ENCODE data around the gene SLC4A2. TPM values are rescaled to one million over a fixed set of nuclear protein-coding genes. Genes with fewer than 3 reads are reported as not detected.

SLC4A2 gene
- total RNA-seq, 1 donor from 2014 or later: 371 TPM

GRCh38 chr7:151123822-151124464, 64.6 kb downstream of the SLC4A2 start:
- DNase-seq (ENCODE audit: low spot score): no peak
- TF ChIP-seq CTCF (IDR thresholded peaks at IDR 0.05): peak; percentile 97
- H3K36me3 Mint-ChIP-seq (ENCODE audit: low read depth): peaks cover 37% of the 10 kb centered on the region
- peaks cover 9% of the 10 kb centered on the region for H3K4me1 Mint-ChIP-seq (ENCODE audit: low read depth)
- no peak overlapping the region for H3K4me3 Mint-ChIP-seq (ENCODE audit: unreplicated experiment)
- no peaks in the 10 kb centered on the region for H3K9me3 Mint-ChIP-seq (ENCODE audit: low read depth)
- H3K27ac Mint-ChIP-seq (ENCODE audit: unreplicated experiment): no peak overlapping the region
- H3K27me3 Mint-ChIP-seq (ENCODE audit: low read depth): no peaks in the 10 kb centered on the region

GRCh38 chr7:151124481-151124880, 65.1 kb downstream of the SLC4A2 start:
- no peak for DNase-seq (ENCODE audit: low spot score)

GRCh38 chr7:151124899-151125399, 65.6 kb downstream of the SLC4A2 start:
- H3K4me1 Mint-ChIP-seq (ENCODE audit: low read depth): peaks cover 9% of the 10 kb centered on the region
- DNase-seq (ENCODE audit: low spot score): no peak
- H3K9me3 Mint-ChIP-seq (ENCODE audit: low read depth): no peaks in the 10 kb centered on the region
- no peak for TF ChIP-seq CTCF (IDR thresholded peaks at IDR 0.05)
- H3K4me3 Mint-ChIP-seq (ENCODE audit: unreplicated experiment): no peak overlapping the region
- H3K27ac Mint-ChIP-seq (ENCODE audit: unreplicated experiment): no peak overlapping the region
- H3K36me3 Mint-ChIP-seq (ENCODE audit: low read depth): peaks cover 32% of the 10 kb centered on the region
- H3K27me3 Mint-ChIP-seq (ENCODE audit: low read depth): no peaks in the 10 kb centered on the region

More at GRCh38 chr7:151124481-151124880, 65.1 kb downstream of the SLC4A2 start:
- H3K9me3 Mint-ChIP-seq (ENCODE audit: low read depth): no peaks in the 10 kb centered on the region
- peaks cover 9% of the 10 kb centered on the region for H3K4me1 Mint-ChIP-seq (ENCODE audit: low read depth)
- TF ChIP-seq CTCF (IDR thresholded peaks at IDR 0.05): no peak
- H3K4me3 Mint-ChIP-seq (ENCODE audit: unreplicated experiment): no peak overlapping the region
- no peaks in the 10 kb centered on the region for H3K27me3 Mint-ChIP-seq (ENCODE audit: low read depth)
- no peak overlapping the region for H3K27ac Mint-ChIP-seq (ENCODE audit: unreplicated experiment)
- H3K36me3 Mint-ChIP-seq (ENCODE audit: low read depth): peaks cover 33% of the 10 kb centered on the region

- Mint-ChIP-seq H3K36me3 (ENCODE audit: low read depth) (peaks cover 32% of the 10 kb centered on the region), H3K27me3 (ENCODE audit: low read depth) (no peaks in the 10 kb centered on the region), H3K9me3 (ENCODE audit: low read depth) (no peaks in the 10 kb centered on the region), H3K27ac (ENCODE audit: unreplicated experiment) (no peak overlapping the region), H3K4me1 (ENCODE audit: low read depth) (peaks cover 9% of the 10 kb centered on the region), H3K4me3 (ENCODE audit: unreplicated experiment) (peak overlapping the region; percentile 58)
- no peak for DNase-seq (ENCODE audit: low spot score)
- peak; percentile 21 for TF ChIP-seq CTCF (IDR thresholded peaks at IDR 0.05)
Measured at GRCh38 chr7:151125470-151125845, 66.1 kb downstream of the SLC4A2 start.

- peaks cover 9% of the 10 kb centered on the region for H3K4me1 Mint-ChIP-seq (ENCODE audit: low read depth)
- DNase-seq (ENCODE audit: low spot score): no peak
- H3K9me3 Mint-ChIP-seq (ENCODE audit: low read depth): no peaks in the 10 kb centered on the region
- H3K27me3 Mint-ChIP-seq (ENCODE audit: low read depth): no peaks in the 10 kb centered on the region
- H3K4me3 Mint-ChIP-seq (ENCODE audit: unreplicated experiment): peak overlapping the region; percentile 58
- no peak overlapping the region for H3K27ac Mint-ChIP-seq (ENCODE audit: unreplicated experiment)
- TF ChIP-seq CTCF (IDR thresholded peaks at IDR 0.05): no peak
- peaks cover 27% of the 10 kb centered on the region for H3K36me3 Mint-ChIP-seq (ENCODE audit: low read depth)
Measured at GRCh38 chr7:151125846-151126481, 66.6 kb downstream of the SLC4A2 start.

Other genes starting within 250 kb of the SLC4A2 start
- not detected in 3 replicates for gene AOC1, start 207.1 kb upstream of the SLC4A2 start, total RNA-seq
- gene KCNH2, start 81.3 kb upstream of the SLC4A2 start, total RNA-seq: 0.19 to 0.33 TPM (median 0.30 TPM) in 3 replicates
- gene NOS3, start 68.6 kb upstream of the SLC4A2 start, total RNA-seq: not detected in 3 replicates
- gene ATG9B, start 35.1 kb upstream of the SLC4A2 start, total RNA-seq: 1.5 to 1.6 TPM in 2 of 3 replicates, not detected in the other
- 30.2 to 45.7 TPM (median 32.1 TPM) in 3 replicates for gene ABCB8, start 31.1 kb upstream of the SLC4A2 start, total RNA-seq
- gene ASIC3, start 11.1 kb upstream of the SLC4A2 start, total RNA-seq: 2.2 to 4.9 TPM (median 2.4 TPM) in 3 replicates
- gene CDK5, start 1.7 kb upstream of the SLC4A2 start, total RNA-seq: 23.9 to 25.4 TPM (median 24.0 TPM) in 3 replicates
- gene FASTK, start 21.2 kb downstream of the SLC4A2 start, total RNA-seq: 83.8 to 146 TPM (median 94.0 TPM) in 3 replicates
- 31.2 to 43.2 TPM (median 33.2 TPM) in 3 replicates for gene TMUB1, start 23.9 kb downstream of the SLC4A2 start, total RNA-seq
- gene AGAP3, start 26.9 kb downstream of the SLC4A2 start, total RNA-seq: 77.8 to 116 TPM (median 91.4 TPM) in 3 replicates
- not detected in 3 replicates for gene GBX1, start 108.1 kb downstream of the SLC4A2 start, total RNA-seq
- gene ASB10, start 127.7 kb downstream of the SLC4A2 start, total RNA-seq: not detected in 3 replicates
- not detected in 3 replicates for gene H2BK1, start 150.9 kb downstream of the SLC4A2 start, total RNA-seq
- gene ABCF2, start 167.6 kb downstream of the SLC4A2 start, total RNA-seq: 35.8 to 42.2 TPM (median 37.7 TPM) in 3 replicates
- gene CHPF2, start 172.9 kb downstream of the SLC4A2 start, total RNA-seq: 98.3 to 135 TPM (median 101 TPM) in 3 replicates
- gene SMARCD3, start 189.1 kb downstream of the SLC4A2 start, total RNA-seq: 105 to 125 TPM (median 120 TPM) in 3 replicates

All from chondrocyte (in vitro differentiated cells).